Fibroblast of mammary gland (primary cell): ENCODE results near the gene CENPV.
"Not testable (repeated sequence)": the region's sequence is repeated elsewhere in the genome, so short reads cannot be mapped to it uniquely, and the experiment has no call there.

ENCODE experiments used
- DNase-seq: peaks from one replicate; pipeline ENCODE4 v3.0.0-alpha.2; 2010; ENCODE audit warnings: low read depth
- H3K4me3 ChIP-seq: 2 replicates; pipeline ENCODE4 v1.5.1; 2011; ENCODE audit warnings: low read depth, mild to moderate bottlenecking, low read length, moderate library complexity; ENCODE audit not compliant: control insufficient read depth
- TF ChIP-seq, protein P1 (sequence below): conservative IDR thresholded peaks from 2 replicates; pipeline ENCODE4 v1.5.1; 2011; ENCODE audit warnings: low read depth, low read length, inconsistent platforms; ENCODE audit not compliant: control insufficient read depth, insufficient read depth

CENPV gene

DNA sequence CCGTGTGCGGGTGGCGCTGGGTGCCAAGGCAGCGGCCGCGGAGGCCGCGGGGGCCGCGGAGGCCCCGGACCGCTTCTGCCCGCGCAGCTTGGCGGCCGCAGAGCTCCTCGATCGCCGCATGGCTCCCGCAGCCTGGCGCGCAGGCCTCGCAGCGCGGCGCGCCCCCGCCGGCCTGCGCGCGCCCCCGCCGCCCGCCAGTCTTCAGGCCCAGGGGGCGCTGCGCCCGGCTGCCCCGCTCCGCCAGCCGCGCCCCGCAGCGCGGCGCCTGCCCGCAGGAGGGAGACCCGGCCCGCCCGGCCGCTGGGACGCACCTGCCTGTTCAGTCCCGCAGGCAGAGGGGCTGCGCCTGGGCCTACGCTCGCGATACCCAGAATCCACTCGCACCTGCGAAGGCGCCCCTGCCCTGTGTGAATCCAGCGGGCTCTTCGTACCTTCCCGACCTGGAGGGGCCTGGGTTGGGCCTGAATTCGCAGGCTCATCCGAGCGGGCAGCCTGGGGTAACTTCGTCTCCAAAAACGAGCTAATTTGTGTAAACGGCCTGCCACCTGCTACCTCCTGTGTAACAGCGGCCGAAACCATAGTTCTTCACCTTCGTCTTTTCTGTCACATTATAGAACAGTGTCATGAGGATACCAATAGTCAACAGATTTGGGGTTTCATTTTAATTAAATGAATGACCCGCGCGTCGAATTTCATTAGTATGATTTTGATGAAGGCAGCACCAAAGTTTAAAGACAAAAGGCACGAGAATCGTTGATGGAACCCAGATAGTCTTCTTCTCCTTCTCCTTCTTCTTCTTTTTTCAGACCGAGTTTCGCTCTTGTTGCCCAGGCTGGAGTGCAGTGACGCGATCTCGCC, at the start of gene CENPV:
CENPV (minus strand) TSS at position 153 of the 858 bp plus-strand sequence; CDS start at position 120, 33 bp downstream.
- TF ChIP-seq, protein P1, sequence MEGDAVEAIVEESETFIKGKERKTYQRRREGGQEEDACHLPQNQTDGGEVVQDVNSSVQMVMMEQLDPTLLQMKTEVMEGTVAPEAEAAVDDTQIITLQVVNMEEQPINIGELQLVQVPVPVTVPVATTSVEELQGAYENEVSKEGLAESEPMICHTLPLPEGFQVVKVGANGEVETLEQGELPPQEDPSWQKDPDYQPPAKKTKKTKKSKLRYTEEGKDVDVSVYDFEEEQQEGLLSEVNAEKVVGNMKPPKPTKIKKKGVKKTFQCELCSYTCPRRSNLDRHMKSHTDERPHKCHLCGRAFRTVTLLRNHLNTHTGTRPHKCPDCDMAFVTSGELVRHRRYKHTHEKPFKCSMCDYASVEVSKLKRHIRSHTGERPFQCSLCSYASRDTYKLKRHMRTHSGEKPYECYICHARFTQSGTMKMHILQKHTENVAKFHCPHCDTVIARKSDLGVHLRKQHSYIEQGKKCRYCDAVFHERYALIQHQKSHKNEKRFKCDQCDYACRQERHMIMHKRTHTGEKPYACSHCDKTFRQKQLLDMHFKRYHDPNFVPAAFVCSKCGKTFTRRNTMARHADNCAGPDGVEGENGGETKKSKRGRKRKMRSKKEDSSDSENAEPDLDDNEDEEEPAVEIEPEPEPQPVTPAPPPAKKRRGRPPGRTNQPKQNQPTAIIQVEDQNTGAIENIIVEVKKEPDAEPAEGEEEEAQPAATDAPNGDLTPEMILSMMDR: no peak

DNA sequence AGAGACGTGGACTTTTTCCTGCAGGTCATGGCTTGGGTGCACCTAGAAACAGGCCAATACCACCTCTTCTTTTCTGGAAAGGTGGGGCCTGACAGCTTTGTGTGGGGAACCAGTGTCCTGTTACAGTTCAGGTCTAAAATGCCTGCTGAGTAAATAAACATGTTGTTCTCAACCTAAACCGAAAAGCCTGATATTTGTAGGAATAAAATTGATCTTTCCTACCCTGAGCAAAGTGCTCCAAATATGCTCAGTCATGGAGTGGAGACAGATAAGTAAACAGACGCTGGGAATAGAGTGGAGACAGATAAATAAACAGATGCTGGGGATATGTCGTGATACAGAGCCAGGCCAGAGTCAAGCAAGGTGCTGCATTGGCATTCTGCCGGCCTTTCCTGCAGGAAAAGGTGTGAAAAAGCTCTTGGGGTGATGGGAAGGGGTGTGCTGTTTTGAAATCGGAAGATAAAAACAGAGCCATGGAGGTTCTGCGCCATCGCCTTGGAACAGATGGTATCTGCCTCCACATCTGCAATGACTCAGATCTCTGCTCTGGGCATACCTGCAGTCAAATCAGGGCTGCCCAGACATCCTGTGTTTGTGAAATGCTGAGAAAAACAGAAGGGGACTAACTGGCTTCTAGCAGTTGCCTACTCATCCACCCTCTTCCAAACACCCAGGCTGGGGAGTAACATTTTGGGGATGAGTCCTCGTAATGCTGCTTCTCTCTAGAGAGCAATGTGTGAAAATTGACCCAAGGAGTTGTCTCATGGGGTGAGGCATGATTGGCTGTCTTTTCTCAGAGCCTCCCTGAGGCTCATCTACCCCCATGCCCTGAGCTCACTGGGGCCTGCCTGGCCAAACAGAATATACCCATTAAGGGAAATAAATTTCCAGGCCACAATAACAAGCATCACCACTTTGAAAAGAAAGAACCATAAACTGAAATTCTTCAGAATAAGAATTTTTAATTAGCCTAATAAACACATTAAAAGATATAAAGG, 45.3 kb upstream of the CENPV start:
- DNase-seq: no peak
- TF ChIP-seq, protein P1: no peak
- no peak overlapping the region for H3K4me3 ChIP-seq

More for the DNA sequence above, at the start of gene CENPV:
- peak; percentile 16 for DNase-seq
- peak within 1 kb of the TSS; percentile 76 for H3K4me3 ChIP-seq

- not testable (repeated sequence) for H3K4me3 ChIP-seq, DNase-seq
Observed at GRCh38 chr17:16396693-16397092, 43.4 kb upstream of the CENPV start.

GRCh38 chr17:16395887-16396286, 42.6 kb upstream of the CENPV start:
- DNase-seq, H3K4me3 ChIP-seq: not testable (repeated sequence)

DNA sequence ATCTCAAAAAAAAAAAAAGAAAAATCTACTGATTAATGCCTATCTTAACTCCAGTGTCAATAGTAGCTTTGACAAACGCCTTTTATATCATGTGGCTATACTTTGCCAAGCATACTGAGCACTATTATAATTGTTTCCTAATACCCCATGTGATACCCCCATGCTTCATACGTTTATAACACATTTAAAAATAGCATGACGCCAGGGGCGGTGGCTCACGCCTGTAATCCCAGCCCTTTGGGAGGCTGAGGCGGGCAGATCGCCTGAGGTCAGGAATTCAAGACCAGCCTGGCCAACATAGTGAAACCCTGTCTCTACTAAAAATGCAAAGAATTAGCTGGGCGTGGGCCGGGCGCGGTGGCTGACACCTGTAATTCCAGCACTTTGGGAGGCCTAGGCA, 39.2 kb upstream of the CENPV start:
- H3K4me3 ChIP-seq, DNase-seq: not testable (repeated sequence)

- no peak for DNase-seq
- H3K4me3 ChIP-seq: no peak overlapping the region
- TF ChIP-seq, protein P1: no peak
Observed at GRCh38 chr17:16391451-16391850, 38.2 kb upstream of the CENPV start.

- not testable (repeated sequence) for DNase-seq, H3K4me3 ChIP-seq
Observed at GRCh38 chr17:16386126-16386507, 32.8 kb upstream of the CENPV start.

GRCh38 chr17:16384557-16384956, 31.3 kb upstream of the CENPV start:
- DNase-seq: no peak
- TF ChIP-seq, protein P1: no peak
- H3K4me3 ChIP-seq: no peak overlapping the region
